HG03175 (cell line): ENCODE data around the gene USP46.

Experiments used
- ATAC-seq: cut with Tn5 transposase; IDR thresholded peaks from one replicate; pipeline ENCODE4 v1.9.1; 2021; ENCODE audit warnings: mild to moderate bottlenecking, moderate library complexity; ENCODE audit not compliant: unreplicated experiment

USP46 gene

GRCh38 chr4:52576961-52577623, 82.0 kb downstream of the USP46 start:
- no peak for ATAC-seq

DNA sequence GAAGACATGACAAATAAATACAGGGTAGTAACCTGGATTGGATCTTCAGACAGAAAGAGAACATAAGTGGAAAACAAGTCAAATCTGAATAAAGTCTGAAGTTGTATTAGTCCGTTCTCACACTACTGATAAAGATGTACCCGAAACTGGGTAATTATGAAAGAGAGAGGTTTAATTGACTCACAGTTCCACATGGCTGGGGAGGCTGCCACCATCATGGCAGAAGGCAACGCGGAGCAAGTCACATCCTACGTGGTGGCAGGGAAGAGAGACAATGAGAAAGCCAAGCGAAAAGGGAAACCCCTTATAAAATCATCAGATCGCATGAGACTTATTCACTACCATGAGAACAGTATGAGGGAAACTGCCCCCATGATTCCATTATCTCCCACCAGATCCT, 82.8 kb downstream of the USP46 start:
- ATAC-seq: no peak

GRCh38 chr4:52575406-52575805, 83.7 kb downstream of the USP46 start:
- no peak for ATAC-seq

DNA sequence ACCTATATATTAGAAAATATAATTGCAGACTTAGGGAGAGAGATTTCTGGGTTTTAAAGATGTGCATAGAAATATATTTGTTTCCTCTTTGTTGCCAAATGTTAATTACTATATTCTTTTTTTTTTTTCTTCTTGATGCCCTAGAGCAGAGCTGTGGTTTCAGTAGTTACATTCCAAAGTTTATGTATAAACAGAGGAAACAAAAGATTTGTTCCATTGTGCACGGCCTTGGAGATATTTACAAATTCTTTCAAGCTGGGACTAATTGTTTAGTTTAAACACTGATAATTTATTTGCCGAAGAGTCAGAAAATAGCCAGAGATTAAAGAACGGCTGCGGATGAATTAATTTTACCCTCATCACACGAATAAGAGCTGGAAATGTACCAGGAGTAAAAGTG, 85.1 kb downstream of the USP46 start:
- ATAC-seq: no peak

GRCh38 chr4:52573551-52573950, 85.5 kb downstream of the USP46 start:
- no peak for ATAC-seq

DNA sequence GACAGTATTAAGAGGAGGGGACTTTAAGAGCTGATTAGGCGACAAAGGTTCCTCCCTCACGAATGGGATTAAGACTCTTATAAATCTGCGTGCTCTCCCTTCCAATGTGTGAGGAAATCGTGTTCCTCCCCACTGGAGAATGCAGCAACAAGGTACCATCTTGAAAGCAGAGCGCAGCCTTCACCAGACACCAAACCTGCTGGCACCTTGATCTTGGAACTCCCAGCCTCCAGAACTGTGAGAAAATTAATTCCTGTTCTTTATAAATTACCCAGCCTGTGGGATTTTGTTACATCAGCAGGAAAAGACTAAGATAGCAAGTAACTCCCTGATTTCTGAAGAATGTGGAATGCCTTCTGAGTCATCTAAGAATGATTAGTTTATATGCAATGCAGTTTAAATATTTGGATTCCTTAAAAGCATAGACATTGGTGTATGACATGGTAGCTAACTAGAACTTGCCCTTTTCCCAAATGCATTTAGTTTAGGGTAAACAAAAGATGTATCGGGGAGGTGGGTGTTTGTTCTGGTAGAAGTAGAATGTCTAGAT, 86.1 kb downstream of the USP46 start:
- ATAC-seq: no peak

DNA sequence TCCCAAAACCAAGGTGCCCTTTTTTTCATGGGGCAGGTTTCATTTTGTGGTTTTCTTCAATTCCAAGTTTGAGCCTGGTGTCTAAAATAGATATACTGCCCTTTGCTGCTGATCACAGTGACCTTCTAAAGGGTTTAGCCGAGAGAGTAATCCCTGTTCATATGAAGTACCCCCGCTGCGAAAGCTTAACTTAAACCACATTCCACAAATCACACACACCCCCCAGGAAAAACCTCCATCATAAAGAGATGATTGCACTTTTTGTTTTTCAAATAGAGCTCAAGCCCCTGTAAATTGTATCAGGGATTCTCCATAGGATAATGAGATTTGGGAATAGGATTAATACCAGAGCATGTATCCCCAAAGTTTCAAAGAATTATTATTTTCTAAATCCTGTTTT, 90.8 kb downstream of the USP46 start:
- no peak for ATAC-seq

DNA sequence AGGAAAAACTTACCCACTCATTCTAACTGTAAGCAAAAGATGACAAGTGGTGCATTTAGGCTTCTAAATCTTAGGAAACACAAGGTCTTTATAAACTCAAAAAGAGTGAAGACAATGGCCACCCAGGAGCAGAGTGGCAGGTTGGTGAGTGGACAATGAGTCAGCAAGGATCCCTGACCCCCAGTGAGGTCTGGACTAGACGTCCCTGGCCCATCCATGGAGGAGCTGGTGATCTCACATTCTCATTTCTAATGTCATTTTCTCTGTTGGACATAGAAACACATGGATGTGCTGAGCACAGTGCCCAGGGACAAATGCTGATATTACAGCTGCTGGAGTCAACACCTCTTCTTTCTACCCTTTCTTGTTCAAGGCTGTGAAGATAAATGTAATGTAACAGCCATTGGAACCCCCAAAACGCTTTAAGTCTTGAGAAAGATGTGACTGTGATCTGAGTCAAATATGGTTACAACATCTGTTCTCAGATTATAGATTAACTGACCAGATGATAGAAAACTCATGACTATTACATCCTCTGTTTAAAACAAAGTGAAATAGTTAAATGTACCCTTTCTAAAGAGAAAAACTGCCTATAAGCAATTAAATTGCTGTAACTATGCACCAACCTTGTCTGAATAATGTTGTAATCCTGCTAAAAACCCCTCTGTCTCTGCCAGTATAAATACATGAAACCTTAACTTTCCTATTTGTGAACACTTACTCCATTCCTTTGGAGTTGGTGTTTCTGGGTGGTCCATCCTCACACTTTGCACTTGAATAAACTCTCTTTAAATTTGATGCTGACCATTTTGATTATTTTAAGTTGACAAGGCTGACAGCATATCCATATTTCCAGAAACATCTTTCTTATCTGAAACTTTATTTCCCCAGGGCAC, 92.7 kb downstream of the USP46 start:
- ATAC-seq: peak; percentile 47

GRCh38 chr4:52560844-52561280, 98.2 kb downstream of the USP46 start:
- no peak for ATAC-seq

- ATAC-seq: no peak
These were observed 103.8 kb downstream of the USP46 start for GRCh38 chr4:52555356-52555716.

- ATAC-seq: no peak
These were observed 104.3 kb downstream of the USP46 start for GRCh38 chr4:52554612-52555355.

GRCh38 chr4:52552778-52553177, 106.3 kb downstream of the USP46 start:
- ATAC-seq: no peak

GRCh38 chr4:52551487-52551886, 107.6 kb downstream of the USP46 start:
- no peak for ATAC-seq

GRCh38 chr4:52550186-52550585, 108.9 kb downstream of the USP46 start:
- no peak for ATAC-seq

GRCh38 chr4:52548818-52549570, 110.1 kb downstream of the USP46 start:
- ATAC-seq: no peak

- ATAC-seq: no peak
These were observed 112.7 kb downstream of the USP46 start for GRCh38 chr4:52546449-52546848.

DNA sequence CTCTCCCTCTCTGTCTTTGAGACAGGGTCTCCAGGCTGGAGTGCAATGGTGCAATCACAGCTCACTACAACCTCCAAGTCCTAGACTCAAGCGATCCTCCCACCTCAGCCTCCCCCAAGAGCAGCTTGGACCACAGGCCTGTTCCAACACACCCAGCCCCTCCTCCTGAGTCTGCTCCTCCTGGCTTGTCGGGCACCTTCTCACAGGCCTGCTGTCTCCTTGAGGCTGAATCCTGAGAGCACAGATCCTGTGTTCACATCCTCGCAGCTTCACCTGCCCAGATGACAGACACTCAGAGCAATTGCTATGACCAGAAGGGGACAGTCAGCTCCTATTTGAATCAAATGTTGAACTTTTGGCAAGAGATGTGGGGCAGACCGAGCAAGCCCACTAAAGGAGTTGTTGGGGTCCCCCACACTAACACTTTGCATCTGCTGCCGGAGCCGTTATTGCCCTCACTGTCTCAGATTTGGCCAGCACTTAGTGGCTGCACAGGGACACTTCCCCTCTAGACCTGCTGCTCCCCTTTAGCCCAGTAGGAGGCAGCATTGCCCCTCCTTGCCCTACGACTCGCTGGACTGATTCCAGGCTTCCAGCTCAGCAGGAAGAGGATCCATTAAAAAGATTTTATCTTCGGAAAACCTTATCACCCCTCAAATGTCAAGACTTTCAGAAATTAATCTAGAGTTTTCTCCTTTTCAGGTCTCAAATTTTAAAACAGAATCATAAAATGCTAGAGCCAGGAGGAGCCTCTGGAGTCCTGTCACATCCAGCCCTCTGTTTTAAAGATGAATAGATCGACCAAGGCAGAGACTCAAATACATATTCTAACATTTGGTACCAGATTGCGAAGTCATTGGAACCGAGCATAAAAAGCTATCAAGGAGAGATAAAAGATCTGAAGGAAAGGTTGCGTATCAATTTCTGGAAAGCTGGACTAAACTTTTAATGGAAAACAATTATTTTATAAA, 113.7 kb downstream of the USP46 start:
- peak; percentile 64 for ATAC-seq
